Nephron (organoid): ENCODE results near the gene PTPRD.

Experiments
- H3K27ac Mint-ChIP-seq, 3 experiments: 2 replicates each; pipeline ENCODE4 v1.8.0; 2020; ENCODE audit warnings: mixed read lengths in 3 of 3, mild to moderate bottlenecking in 2 of 3, moderate library complexity in 1 of 3
- H3K27me3 Mint-ChIP-seq: 2 replicates; pipeline ENCODE4 v1.8.0; 2021; ENCODE audit warnings: low read depth, mild to moderate bottlenecking, moderate library complexity, mixed read lengths
- H3K36me3 Mint-ChIP-seq: 2 replicates; pipeline ENCODE4 v1.8.0; 2020; ENCODE audit warnings: low read depth, mixed read lengths
- H3K4me1 Mint-ChIP-seq: 2 replicates; pipeline ENCODE4 v1.8.0; 2020; ENCODE audit warnings: mixed read lengths
- H3K4me3 Mint-ChIP-seq, 3 experiments: 2 replicates each; pipeline ENCODE4 v1.8.0; 2020; ENCODE audit warnings: mild to moderate bottlenecking in 3 of 3, mixed read lengths in 3 of 3, moderate library complexity in 2 of 3
- H3K9me3 Mint-ChIP-seq: 2 replicates; pipeline ENCODE4 v1.8.0; 2020; ENCODE audit warnings: mixed read lengths
- CTCF ChIP-seq, 3 experiments: fragments of 200-600 bp; sonication (generic); IDR thresholded peaks; one replicate each; pipeline ENCODE4 v1.5.0; 2021; ENCODE audit warnings: antibody characterized with exemption in 3 of 3; ENCODE audit not compliant: unreplicated experiment in 3 of 3

Gene PTPRD

GRCh38 chr9:9846557-9846956, 766.2 kb downstream of the PTPRD start:
- Mint-ChIP-seq H3K27ac (no peak overlapping the region), H3K4me3 (no peak overlapping the region), H3K9me3 (no peaks in the 10 kb centered on the region), H3K4me1 (no peaks in the 10 kb centered on the region), H3K27me3 (no peaks in the 10 kb centered on the region), H3K36me3 (no peaks in the 10 kb centered on the region)
- no peak for TF ChIP-seq CTCF (IDR thresholded peaks at IDR 0.05; ENCODE audit: unreplicated experiment in 3 of 3)

- H3K4me3 Mint-ChIP-seq: no peak overlapping the region
- no peak for TF ChIP-seq CTCF (IDR thresholded peaks at IDR 0.05; ENCODE audit: unreplicated experiment in 3 of 3)
- H3K4me1 Mint-ChIP-seq: no peaks in the 10 kb centered on the region
- H3K27me3 Mint-ChIP-seq: no peaks in the 10 kb centered on the region
- peaks cover 4% of the 10 kb centered on the region for H3K9me3 Mint-ChIP-seq
- no peak overlapping the region for H3K27ac Mint-ChIP-seq
- H3K36me3 Mint-ChIP-seq: no peaks in the 10 kb centered on the region
These were observed 792.4 kb downstream of the PTPRD start for GRCh38 chr9:9820436-9820835.

DNA sequence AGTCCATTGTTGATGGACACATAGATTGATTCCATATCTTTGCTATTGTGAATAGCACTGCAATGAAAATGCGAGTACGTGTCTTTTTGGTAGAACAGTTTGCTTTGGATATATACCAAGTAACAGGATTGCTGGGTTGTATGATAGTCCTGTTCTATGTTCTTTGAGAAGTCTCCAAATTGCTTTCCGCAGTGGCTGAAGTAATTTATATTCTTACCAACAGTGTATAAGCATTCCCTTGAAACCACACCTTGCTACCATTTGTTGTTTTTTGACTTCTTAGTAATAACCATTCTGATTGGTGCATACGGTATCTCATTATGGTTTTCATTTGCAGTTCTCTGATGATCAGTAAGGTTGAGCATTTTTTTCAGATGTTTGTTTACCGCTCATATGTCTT, 792.9 kb downstream of the PTPRD start:
- H3K36me3 Mint-ChIP-seq: no peaks in the 10 kb centered on the region
- no peaks in the 10 kb centered on the region for H3K4me1 Mint-ChIP-seq
- H3K27ac Mint-ChIP-seq: no peak overlapping the region
- no peaks in the 10 kb centered on the region for H3K27me3 Mint-ChIP-seq
- peaks cover 4% of the 10 kb centered on the region for H3K9me3 Mint-ChIP-seq
- H3K4me3 Mint-ChIP-seq: no peak overlapping the region
- TF ChIP-seq CTCF (IDR thresholded peaks at IDR 0.05; ENCODE audit: unreplicated experiment in 3 of 3): no peak

DNA sequence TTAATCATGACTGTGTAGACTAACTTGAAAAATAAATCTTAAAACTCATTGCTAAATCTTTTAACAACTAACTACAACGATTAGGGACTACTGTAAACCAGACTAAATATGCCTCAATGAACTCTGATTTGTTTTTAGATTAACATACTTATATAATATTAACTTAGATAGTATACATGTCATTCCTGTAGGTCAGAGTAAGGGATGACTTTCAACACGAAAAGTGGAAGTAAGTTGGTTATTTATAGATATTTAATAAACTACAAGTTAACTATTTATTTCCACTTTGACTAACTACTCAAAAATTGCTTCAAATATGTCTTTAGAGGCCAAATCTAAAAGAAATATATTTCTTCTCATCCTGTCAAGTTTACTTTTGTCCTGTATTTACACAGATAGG, 795.6 kb downstream of the PTPRD start:
- no peaks in the 10 kb centered on the region for H3K4me1 Mint-ChIP-seq
- TF ChIP-seq CTCF (IDR thresholded peaks at IDR 0.05; ENCODE audit: unreplicated experiment in 3 of 3): no peak
- no peak overlapping the region for H3K27ac Mint-ChIP-seq
- H3K9me3 Mint-ChIP-seq: peaks cover 4% of the 10 kb centered on the region
- no peaks in the 10 kb centered on the region for H3K27me3 Mint-ChIP-seq
- no peaks in the 10 kb centered on the region for H3K36me3 Mint-ChIP-seq
- H3K4me3 Mint-ChIP-seq: no peak overlapping the region

DNA sequence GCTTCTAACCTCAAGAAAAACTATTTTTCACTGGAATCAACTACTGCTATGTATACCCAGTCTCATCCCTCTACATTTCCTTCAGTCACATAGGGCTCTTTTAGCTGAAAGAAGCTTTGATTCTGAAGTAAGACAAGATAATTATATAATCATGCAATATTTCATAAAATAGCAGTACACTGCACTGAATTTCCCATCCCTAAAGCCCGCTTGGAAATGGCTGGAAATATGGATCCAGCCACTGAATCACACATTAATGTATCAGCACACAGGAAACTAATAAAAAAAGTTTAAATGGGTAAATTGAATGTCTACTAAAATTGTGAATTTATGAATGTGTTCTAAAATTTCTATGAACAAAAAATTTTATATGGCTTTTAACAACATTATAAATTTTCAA, 808.7 kb downstream of the PTPRD start:
- H3K4me3 Mint-ChIP-seq: no peak overlapping the region
- no peak for TF ChIP-seq CTCF (IDR thresholded peaks at IDR 0.05; ENCODE audit: unreplicated experiment in 3 of 3)
- no peaks in the 10 kb centered on the region for H3K4me1 Mint-ChIP-seq
- no peak overlapping the region for H3K27ac Mint-ChIP-seq
- no peaks in the 10 kb centered on the region for H3K27me3 Mint-ChIP-seq
- H3K36me3 Mint-ChIP-seq: no peaks in the 10 kb centered on the region
- H3K9me3 Mint-ChIP-seq: no peaks in the 10 kb centered on the region

- Mint-ChIP-seq H3K27me3 (no peaks in the 10 kb centered on the region), H3K9me3 (no peaks in the 10 kb centered on the region), H3K4me1 (no peaks in the 10 kb centered on the region), H3K36me3 (no peaks in the 10 kb centered on the region), H3K27ac (no peak overlapping the region), H3K4me3 (no peak overlapping the region)
- TF ChIP-seq CTCF (IDR thresholded peaks at IDR 0.05; ENCODE audit: unreplicated experiment in 3 of 3): no peak
These were observed 813.5 kb downstream of the PTPRD start for GRCh38 chr9:9799287-9799686.
